C4-2B (cell line): Measurements from ENCODE around the gene SH3BP1.

ENCODE experiments used
- CTCF ChIP-seq: fragments of 450-650 bp; conservative IDR thresholded peaks from 2 replicates; pipeline ENCODE4 v1.5.1; 2017; ENCODE audit warnings: mild to moderate bottlenecking
- ZFX ChIP-seq: fragments of 450-650 bp; IDR thresholded peaks from 2 replicates; pipeline ENCODE4 v1.6.1; 2017

GRCh38 chr22:37635157-37635556 lies 4.3 kb upstream of the SH3BP1 start:
- no peak for TF ChIP-seq CTCF
- TF ChIP-seq ZFX: no peak
